Measurements from ENCODE around the gene PSMA7.

The PSMA7 gene

DNA sequence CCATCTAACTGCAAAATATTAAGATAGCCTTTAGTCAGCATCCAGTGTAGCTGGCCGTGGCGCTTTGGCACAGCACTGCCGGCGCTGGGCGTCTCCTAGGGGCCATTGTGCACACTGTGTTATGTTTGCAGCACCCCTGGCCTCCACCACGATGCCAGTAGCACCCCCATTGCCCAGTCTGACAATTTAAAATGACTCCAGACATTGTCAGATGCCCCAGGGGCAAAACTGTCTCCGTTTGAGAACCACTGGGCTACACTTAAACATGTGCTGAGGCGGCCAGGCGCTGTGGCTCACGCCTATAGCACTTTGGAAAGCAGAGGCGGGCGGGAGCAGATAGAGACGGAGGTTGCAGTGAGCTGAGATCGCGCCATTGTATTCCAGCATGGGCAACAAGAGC, 33.7 kb upstream of the PSMA7 start:
- peaks cover 3% of the 10 kb centered on the region for H3K4me1 Mint-ChIP-seq
- DNase-seq: no peak
- ATAC-seq: no peak
- H3K9me3 Mint-ChIP-seq: no peaks in the 10 kb centered on the region
- no peaks in the 10 kb centered on the region for H3K27me3 Mint-ChIP-seq
- no peak overlapping the region for H3K27ac Mint-ChIP-seq
- no peak overlapping the region for H3K4me3 Mint-ChIP-seq

DNA sequence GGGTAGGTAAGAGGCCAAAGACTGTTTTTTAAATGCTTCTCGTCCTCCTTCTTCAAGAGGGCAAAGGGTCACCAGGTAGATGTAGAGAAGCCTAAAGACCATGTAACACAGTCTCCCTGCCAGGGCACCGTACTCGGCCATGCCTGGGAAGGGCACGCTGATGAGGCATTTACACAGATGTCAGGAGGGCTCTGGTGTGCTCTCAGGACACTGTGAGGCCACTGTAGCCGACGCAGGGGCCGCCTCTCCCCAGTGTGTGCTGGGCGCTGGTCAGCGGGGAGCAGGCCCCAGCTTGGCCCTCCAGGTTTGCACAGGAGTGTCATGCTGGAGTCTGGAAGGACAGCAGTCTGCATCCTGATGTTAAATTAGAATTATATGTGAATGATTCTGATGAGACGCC, 32.5 kb upstream of the PSMA7 start:
- H3K9me3 Mint-ChIP-seq: no peaks in the 10 kb centered on the region
- no peaks in the 10 kb centered on the region for H3K27me3 Mint-ChIP-seq
- no peak overlapping the region for H3K27ac Mint-ChIP-seq
- ATAC-seq (no peak), DNase-seq (no peak)
- no peaks in the 10 kb centered on the region for H3K4me1 Mint-ChIP-seq
- no peak overlapping the region for H3K4me3 Mint-ChIP-seq

DNA sequence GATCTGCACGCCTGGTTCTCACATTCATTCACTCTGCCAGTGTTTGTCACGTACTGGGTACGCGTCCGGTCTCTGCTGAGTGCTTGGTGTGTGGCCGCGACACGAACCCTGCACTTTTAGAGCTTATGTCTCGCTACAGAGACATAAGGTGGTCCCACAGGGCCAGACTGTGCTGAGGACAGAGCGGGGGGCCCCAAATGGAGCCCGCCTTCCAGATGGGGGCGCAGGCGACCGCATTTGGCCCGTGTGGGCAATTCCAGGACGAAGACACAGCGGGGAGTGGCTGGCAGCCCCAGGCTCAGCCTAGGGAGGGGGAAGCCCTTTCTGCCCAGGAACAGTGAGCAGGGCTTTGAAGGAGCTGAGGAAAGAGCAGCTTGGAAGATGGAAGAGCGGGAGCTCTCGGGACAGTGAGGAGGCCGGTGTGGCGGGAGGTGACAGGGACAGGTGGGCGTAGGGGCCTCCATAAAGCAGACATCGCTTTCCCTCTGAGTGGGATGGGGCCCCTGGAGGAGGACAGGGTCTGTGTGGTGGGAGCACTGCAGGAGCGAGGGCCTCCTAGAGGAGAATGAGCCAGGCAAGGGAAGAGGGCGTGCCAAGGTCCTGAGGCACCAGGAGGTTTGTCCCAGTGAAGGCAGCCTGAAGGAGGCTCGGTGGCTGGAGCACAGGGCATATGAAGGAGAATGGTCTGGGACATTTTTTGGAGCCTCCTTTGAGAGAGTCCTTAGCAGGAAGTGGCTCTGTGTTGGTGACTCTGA, 31.9 kb upstream of the PSMA7 start:
- no peak for ATAC-seq
- no peaks in the 10 kb centered on the region for H3K27me3 Mint-ChIP-seq
- DNase-seq: no peak
- no peaks in the 10 kb centered on the region for H3K4me1 Mint-ChIP-seq
- H3K9me3 Mint-ChIP-seq: no peaks in the 10 kb centered on the region
- H3K4me3 Mint-ChIP-seq: no peak overlapping the region
- no peak overlapping the region for H3K27ac Mint-ChIP-seq

DNA sequence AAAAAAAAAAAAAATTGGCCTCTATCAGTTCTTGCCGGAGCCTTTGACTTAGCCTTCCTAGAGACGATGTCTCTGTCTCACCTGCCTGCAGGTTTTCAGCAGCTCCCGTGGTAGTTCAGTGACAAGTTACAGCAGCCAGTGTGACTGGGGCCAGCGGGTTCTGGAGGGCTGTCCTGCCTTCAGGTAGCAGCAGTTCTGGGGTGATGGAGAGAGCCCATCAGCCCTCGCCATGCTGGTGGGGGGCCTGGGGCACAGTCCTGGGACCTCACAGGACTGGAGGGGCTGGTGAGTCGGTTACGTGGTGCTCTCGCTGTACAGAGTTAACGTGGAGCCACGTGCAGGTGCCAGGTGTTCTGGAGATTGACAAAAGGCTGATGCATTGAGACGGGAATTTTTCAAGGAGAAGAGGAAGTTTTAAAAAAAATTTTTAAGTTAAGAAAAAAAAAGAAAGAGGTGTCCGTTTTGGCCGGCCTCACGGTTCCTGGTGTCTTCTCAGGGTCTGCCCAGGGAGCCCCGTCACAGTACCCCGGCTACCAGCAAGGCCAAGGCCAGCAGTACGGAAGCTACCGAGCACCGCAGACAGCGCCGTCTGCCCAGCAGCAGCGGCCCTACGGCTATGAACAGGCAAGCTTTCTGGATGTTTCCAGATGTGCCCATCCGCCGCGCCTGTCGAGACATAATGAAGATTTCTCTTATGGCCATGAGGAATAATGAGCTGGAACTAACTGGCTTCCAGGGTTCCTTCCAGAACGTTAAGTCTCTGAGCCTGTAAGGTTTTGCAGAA, 31.0 kb upstream of the PSMA7 start:
- no peak overlapping the region for H3K4me3 Mint-ChIP-seq
- DNase-seq (no peak), ATAC-seq (no peak)
- H3K27me3 Mint-ChIP-seq: no peaks in the 10 kb centered on the region
- no peaks in the 10 kb centered on the region for H3K9me3 Mint-ChIP-seq
- no peaks in the 10 kb centered on the region for H3K4me1 Mint-ChIP-seq
- H3K27ac Mint-ChIP-seq: no peak overlapping the region

GRCh38 chr20:62172666-62173065, 29.5 kb upstream of the PSMA7 start:
- ATAC-seq (no peak), DNase-seq (no peak)
- no peak overlapping the region for H3K27ac Mint-ChIP-seq
- H3K4me1 Mint-ChIP-seq: no peaks in the 10 kb centered on the region
- H3K4me3 Mint-ChIP-seq: no peak overlapping the region
- no peaks in the 10 kb centered on the region for H3K9me3 Mint-ChIP-seq
- no peaks in the 10 kb centered on the region for H3K27me3 Mint-ChIP-seq

DNA sequence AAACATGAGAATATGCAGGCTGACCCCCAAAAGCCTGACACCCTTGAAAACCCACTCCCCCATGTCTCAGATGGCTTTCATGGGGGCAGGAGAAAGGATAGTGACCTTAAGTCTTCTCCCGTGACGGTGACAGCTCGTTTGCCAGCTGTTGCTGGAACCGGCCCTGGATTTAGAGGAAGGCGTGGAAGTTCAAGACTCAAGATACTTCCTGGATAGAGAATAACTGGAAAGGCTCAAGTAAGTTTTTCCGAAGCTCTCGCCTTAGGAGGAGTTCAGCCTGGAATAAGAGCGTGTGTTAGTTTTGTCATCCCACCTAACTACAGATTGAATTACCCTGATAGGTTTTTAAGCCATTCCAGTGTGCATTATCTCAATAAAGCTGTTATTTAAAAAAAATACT, 28.1 kb upstream of the PSMA7 start:
- H3K27ac Mint-ChIP-seq: peak overlapping the region in 1 of 2 donors; percentile 42

GRCh38 chr20:62170536-62170935, 27.3 kb upstream of the PSMA7 start:
- H3K27me3 Mint-ChIP-seq: no peaks in the 10 kb centered on the region
- H3K4me3 Mint-ChIP-seq: no peak overlapping the region
- H3K4me1 Mint-ChIP-seq: no peaks in the 10 kb centered on the region
- H3K9me3 Mint-ChIP-seq: no peaks in the 10 kb centered on the region
- no peak for ATAC-seq
- no peak for DNase-seq
- no peak overlapping the region for H3K27ac Mint-ChIP-seq

More for the DNA sequence above, 28.1 kb upstream of the PSMA7 start:
- Mint-ChIP-seq H3K27me3 (no peaks in the 10 kb centered on the region), H3K9me3 (no peaks in the 10 kb centered on the region), H3K4me3 (no peak overlapping the region), H3K4me1 (no peaks in the 10 kb centered on the region)
- DNase-seq (no peak), ATAC-seq (no peak)

- no peak overlapping the region for H3K4me3 Mint-ChIP-seq
- H3K4me1 Mint-ChIP-seq: no peaks in the 10 kb centered on the region
- no peaks in the 10 kb centered on the region for H3K9me3 Mint-ChIP-seq
- no peak for ATAC-seq
- no peak for DNase-seq
- no peaks in the 10 kb centered on the region for H3K27me3 Mint-ChIP-seq
- no peak overlapping the region for H3K27ac Mint-ChIP-seq
Measured at GRCh38 chr20:62168890-62169435, 25.8 kb upstream of the PSMA7 start.

GRCh38 chr20:62168061-62168460, 24.9 kb upstream of the PSMA7 start:
- Mint-ChIP-seq H3K4me1 (no peaks in the 10 kb centered on the region), H3K27me3 (no peaks in the 10 kb centered on the region), H3K4me3 (no peak overlapping the region), H3K9me3 (no peaks in the 10 kb centered on the region), H3K27ac (no peak overlapping the region)
- no peak for DNase-seq
- no peak for ATAC-seq

GRCh38 chr20:62167474-62167873, 24.3 kb upstream of the PSMA7 start:
- H3K27me3 Mint-ChIP-seq: no peaks in the 10 kb centered on the region
- no peak for DNase-seq

GRCh38 chr20:62165762-62166399, 22.7 kb upstream of the PSMA7 start:
- no peak for DNase-seq
- ATAC-seq: no peak
- Mint-ChIP-seq H3K27me3 (no peaks in the 10 kb centered on the region), H3K27ac (no peak overlapping the region), H3K9me3 (no peaks in the 10 kb centered on the region), H3K4me1 (no peaks in the 10 kb centered on the region), H3K4me3 (no peak overlapping the region)

More at GRCh38 chr20:62167474-62167873, 24.3 kb upstream of the PSMA7 start:
- Mint-ChIP-seq H3K4me3 (no peak overlapping the region), H3K4me1 (no peaks in the 10 kb centered on the region), H3K27ac (no peak overlapping the region), H3K9me3 (no peaks in the 10 kb centered on the region)
- no peak for ATAC-seq

GRCh38 chr20:62164879-62165761, 21.9 kb upstream of the PSMA7 start:
- H3K4me3 Mint-ChIP-seq: no peak overlapping the region
- H3K4me1 Mint-ChIP-seq: peaks cover 7% of the 10 kb centered on the region
- DNase-seq (no peak), ATAC-seq (no peak)
- no peaks in the 10 kb centered on the region for H3K9me3 Mint-ChIP-seq
- no peaks in the 10 kb centered on the region for H3K27me3 Mint-ChIP-seq
- no peak overlapping the region for H3K27ac Mint-ChIP-seq

GRCh38 chr20:62163986-62164762, 21.0 kb upstream of the PSMA7 start:
- ATAC-seq: no peak
- Mint-ChIP-seq H3K27ac (no peak overlapping the region), H3K27me3 (no peaks in the 10 kb centered on the region), H3K4me3 (no peak overlapping the region), H3K9me3 (no peaks in the 10 kb centered on the region), H3K4me1 (peaks cover 16% of the 10 kb centered on the region)
- DNase-seq: no peak

DNA sequence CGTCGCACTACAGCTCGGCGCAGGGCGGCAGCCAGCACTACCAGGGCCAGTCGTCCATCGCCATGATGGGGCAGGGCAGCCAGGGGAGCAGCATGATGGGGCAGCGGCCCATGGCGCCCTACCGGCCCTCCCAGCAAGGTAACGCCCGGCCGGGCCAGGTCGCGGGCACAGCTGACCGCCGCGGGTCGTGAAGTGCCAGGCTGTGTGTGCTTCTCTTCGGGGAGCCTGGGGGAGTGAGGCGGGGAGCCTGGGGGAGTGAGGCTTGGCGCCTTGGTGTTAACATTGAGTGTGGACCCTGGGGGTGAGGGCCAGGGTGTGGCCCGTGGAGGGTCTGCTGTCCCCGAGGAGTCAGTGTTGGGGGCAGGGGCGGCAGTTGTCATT, 20.3 kb upstream of the PSMA7 start:
- no peak for ATAC-seq
- Mint-ChIP-seq H3K4me3 (no peak overlapping the region), H3K27ac (no peak overlapping the region), H3K9me3 (no peaks in the 10 kb centered on the region), H3K4me1 (peaks cover 23% of the 10 kb centered on the region), H3K27me3 (no peaks in the 10 kb centered on the region)
- DNase-seq: no peak

Measured in stimulated activated naive CD8-positive, alpha-beta T cell treated with anti-CD3 and anti-CD28 coated beads, Interleukin-15, amount 100 ng/mL, for 72 hours (primary cell).